ENCODE results near the gene ZSCAN18. TPM values are rescaled to one million over a fixed set of nuclear protein-coding genes. Genes with fewer than 3 reads are reported as not detected.

ZSCAN18 gene
- total and polyA plus RNA-seq, 2 of the 13 experiments (the other 11 are each of a cell fraction or from before 2014, with no cell fraction given), result not detected

DNA sequence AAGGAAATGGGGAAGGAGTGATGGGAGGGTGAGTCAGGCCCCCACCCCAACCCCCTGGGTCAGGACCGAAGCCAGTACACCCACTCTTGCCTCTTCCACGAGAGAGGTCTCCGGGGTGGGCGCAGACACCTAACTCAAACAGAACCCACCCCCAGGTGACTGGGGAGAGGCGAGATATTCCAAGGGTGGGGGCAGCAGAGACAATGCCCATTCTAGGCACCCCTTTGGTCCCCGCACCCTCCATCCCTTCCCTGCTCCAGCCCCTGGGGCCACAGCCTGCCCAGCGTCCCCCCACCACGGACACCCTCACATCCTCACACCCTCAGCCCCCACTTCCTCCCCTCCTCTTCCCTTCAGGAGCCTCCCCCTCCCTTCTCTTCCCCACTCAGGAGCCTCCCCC lies 682 bp downstream of the ZSCAN18 start (continued):
- TF ChIP-seq ZNF256 (CRISPR knock-in tag; conservative IDR thresholded peaks at IDR 0.05) (no peak), MBNL3 (CRISPR knock-in tag; conservative IDR thresholded peaks at IDR 0.05) (no peak), FLYWCH1 (CRISPR knock-in tag; IDR thresholded peaks at IDR 0.05) (no peak)

- no peak for FAIRE-seq
- no peaks in the 10 kb centered on the region for H3K27me3 ChIP-seq (ENCODE audit: control insufficient read depth in 1 of 2, insufficient read depth in 2 of 2, low read length in 2 of 2)
- ChIA-PET POLR2A (no interaction called here), CTCF (ENCODE audit: low intra/inter-chr PET ratio, low total read pairs) (no interaction called here)
- WGBS (ENCODE audit: low lambda C conversion rate), result 57% methylated on average over 13 of the region's 13 CpGs
- H3K9ac ChIP-seq (ENCODE audit: insufficient read depth, low read depth, low read length), result no peak overlapping the region
- H4K20me1 ChIP-seq (ENCODE audit: insufficient read depth, low read length), result no peaks in the 10 kb centered on the region
- no peak for DNase-seq (ENCODE audit: low spot score)
- TF ChIP-seq ZIK1 (CRISPR knock-in tag; IDR thresholded peaks at IDR 0.05; ENCODE audit: borderline replicate concordance, low read depth), result no peak
- TF ChIP-seq PRMT3 (CRISPR knock-in tag; IDR thresholded peaks at IDR 0.05; ENCODE audit: borderline replicate concordance, low read depth), result no peak
- no peak for TF ChIP-seq ZNF530 (CRISPR knock-in tag; IDR thresholded peaks at IDR 0.05; ENCODE audit: low read depth)
- no peak for TF ChIP-seq RBFOX2 (IDR thresholded peaks at IDR 0.05; ENCODE audit: low read depth, low read length)
- TF ChIP-seq MIXL1 (CRISPR knock-in tag; IDR thresholded peaks at IDR 0.05), result no peak
- TF ChIP-seq, protein P1, sequence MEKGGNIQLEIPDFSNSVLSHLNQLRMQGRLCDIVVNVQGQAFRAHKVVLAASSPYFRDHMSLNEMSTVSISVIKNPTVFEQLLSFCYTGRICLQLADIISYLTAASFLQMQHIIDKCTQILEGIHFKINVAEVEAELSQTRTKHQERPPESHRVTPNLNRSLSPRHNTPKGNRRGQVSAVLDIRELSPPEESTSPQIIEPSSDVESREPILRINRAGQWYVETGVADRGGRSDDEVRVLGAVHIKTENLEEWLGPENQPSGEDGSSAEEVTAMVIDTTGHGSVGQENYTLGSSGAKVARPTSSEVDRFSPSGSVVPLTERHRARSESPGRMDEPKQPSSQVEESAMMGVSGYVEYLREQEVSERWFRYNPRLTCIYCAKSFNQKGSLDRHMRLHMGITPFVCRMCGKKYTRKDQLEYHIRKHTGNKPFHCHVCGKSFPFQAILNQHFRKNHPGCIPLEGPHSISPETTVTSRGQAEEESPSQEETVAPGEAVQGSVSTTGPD (CRISPR knock-in tag; IDR thresholded peaks at IDR 0.05), result no peak
- no peak for TF ChIP-seq ZNF180 (CRISPR knock-in tag; IDR thresholded peaks at IDR 0.05; ENCODE audit: borderline replicate concordance, low read depth)
- TF ChIP-seq JUND (CRISPR knock-in tag; IDR thresholded peaks at IDR 0.05), result no peak
- no peak for TF ChIP-seq ZNF646 (CRISPR knock-in tag; IDR thresholded peaks at IDR 0.05)
- TF ChIP-seq YY1 (IDR thresholded peaks at IDR 0.05; ENCODE audit: insufficient read depth, insufficient replicate concordance, low read depth, low read length), result no peak
- no peak overlapping the region for H3K4me2 ChIP-seq (ENCODE audit: low read depth, low read length)
- H3K9me3 ChIP-seq (ENCODE audit: low read length), result peaks cover 87% of the 10 kb centered on the region
- no peak overlapping the region for H3K27ac ChIP-seq (ENCODE audit: extremely low read length, insufficient read depth, low read length)
- intact Hi-C loops (cut with micrococcal nuclease; ENCODE audit: unreplicated experiment) (no loop called here), in situ Hi-C loops (cut with HindIII; ENCODE audit: extremely low pct_ligation_motif_present, low pct_unique_long_range_greater_than_20kb) (no loop called here)
- no peaks in the 10 kb centered on the region for H3K4me1 ChIP-seq (ENCODE audit: insufficient read depth, low read length)
- H3K79me2 ChIP-seq (ENCODE audit: insufficient read depth, low read length), result no peaks in the 10 kb centered on the region
- H3K36me3 ChIP-seq (replicated peaks in 1 of 2; ENCODE audit: control insufficient read depth in 1 of 2, insufficient read depth in 2 of 2, low read length in 2 of 2), result no peaks in the 10 kb centered on the region
- no TSS peak for BruUV-seq (replicated peaks)
- H2AFZ ChIP-seq (ENCODE audit: low read length), result no peak overlapping the region
- ATAC-seq, result no peak
- H3K4me3 ChIP-seq (replicated peaks in 1 of 3; ENCODE audit: insufficient read depth in 1 of 3, low read depth in 2 of 3, low read length in 3 of 3), result no peak overlapping the region
These were observed 1.1 kb downstream of the ZSCAN18 start for GRCh38 chr19:58096884-58097283.
